ENCODE measurements around the gene LIN7C. TPM values are rescaled to one million over a fixed set of nuclear protein-coding genes. Genes with fewer than 3 reads are reported as not detected.

The LIN7C gene
- 10 to 100 TPM; 24.2 to 24.9 TPM for total RNA-seq

DNA sequence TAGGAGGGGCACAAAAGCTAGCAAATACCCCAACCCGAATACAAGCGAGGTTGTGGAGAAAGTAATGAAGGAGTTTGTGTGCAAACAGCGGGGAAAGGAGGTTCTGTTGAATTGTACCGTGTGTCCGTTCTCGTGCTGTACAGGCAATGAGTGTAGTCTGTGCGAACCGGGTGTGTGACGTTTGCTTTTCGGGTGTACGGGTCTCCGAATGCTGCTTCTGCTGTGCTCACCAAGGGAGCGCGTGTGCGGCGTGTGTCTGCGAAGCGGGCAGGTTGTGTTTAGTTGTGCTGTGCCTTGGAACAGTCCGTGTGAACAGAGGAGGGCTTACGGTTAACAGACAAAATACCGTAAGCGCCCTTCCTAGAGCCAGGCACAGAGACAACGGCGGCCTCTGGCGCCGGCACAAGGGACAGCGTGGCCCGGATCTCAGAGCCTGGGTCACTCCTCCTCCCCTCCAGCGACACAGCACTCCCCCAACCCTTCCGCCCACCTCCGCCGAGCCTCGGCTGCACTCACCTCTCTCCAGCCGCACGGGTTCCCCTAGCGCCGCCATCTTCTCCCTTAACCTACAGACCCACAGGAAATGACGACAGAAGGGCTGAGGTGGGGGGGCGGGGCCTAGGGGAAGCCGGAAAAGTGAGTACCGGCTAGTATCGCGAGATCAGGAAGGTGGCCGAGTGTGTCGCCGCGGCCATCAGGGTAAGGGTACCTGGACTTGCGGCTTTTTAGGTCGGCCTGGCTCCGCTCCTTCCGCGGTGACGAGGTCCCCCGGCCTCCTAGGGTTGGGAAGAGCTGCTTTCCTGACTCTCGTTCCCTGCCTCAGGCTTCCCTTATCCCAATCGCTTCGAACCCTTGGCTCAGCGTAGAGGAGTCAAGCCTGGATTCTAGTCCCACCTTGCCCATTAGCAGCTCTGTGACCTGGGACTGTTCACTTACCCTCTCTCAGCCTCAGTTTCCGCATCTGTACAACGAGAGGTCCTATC, at the start of gene LIN7C:
Gene LIN7C (minus strand): TSS at position 570 of the 983 bp plus-strand sequence. CDS start 17 bp downstream, at position 553.
- Mint-ChIP-seq H3K4me3 (peak within 1 kb of the TSS; percentile 98), H3K27ac (peak within 1 kb of the TSS; percentile 96), H3K9me3 (no peaks in the 10 kb centered on the region), H3K27me3 (no peaks in the 10 kb centered on the region), H3K4me1 (peaks cover 42% of the 10 kb centered on the region), H3K36me3 (ENCODE audit: low read depth) (peaks cover 16% of the 10 kb centered on the region)
- ChIA-PET CTCF (interaction anchor here (3.2 to 4.3 kb wide), 2 partner anchors 7 to 10 kb away, joined by 13 to 15 read pairs; no protein-coding TSS in a partner anchor), POLR2A (interaction anchor here (1.0 to 1.1 kb wide), 2 partner anchors 10 to 259 kb away, joined by 3 read pairs; no protein-coding TSS in a partner anchor)
- peak; percentile 96 for DNase-seq

- DNase-seq, result no peak
- CTCF ChIA-PET, result no interaction called here
- H3K4me1 Mint-ChIP-seq, result no peaks in the 10 kb centered on the region
- H3K27me3 Mint-ChIP-seq, result no peaks in the 10 kb centered on the region
- H3K36me3 Mint-ChIP-seq (ENCODE audit: low read depth), result no peaks in the 10 kb centered on the region
- no peak overlapping the region for H3K27ac Mint-ChIP-seq
- no peaks in the 10 kb centered on the region for H3K9me3 Mint-ChIP-seq
- no peak overlapping the region for H3K4me3 Mint-ChIP-seq
- POLR2A ChIA-PET, result no interaction called here
These were observed 48.7 kb upstream of the LIN7C start for GRCh38 chr11:27555264-27555663.

DNA sequence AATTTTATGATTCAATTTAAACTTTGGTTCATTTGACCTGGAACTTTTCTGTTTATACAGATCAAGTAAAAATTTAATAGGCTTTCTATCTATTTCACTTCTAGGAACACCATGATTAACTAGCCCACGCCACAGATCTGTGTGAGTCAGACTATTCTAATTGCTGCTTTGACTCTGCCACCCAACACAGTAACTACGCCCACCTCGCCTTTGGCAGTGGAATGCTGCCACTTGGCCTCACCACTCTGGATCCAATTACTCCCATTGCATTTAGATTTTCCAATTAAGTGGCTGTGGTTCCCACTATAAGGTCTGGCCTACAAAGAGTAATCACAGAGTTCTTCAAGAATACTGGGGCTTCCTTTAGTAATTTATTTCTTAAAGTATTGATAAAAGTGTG, 46.6 kb upstream of the LIN7C start:
- Mint-ChIP-seq H3K27ac (no peak overlapping the region), H3K36me3 (ENCODE audit: low read depth) (no peaks in the 10 kb centered on the region), H3K9me3 (no peaks in the 10 kb centered on the region), H3K27me3 (no peaks in the 10 kb centered on the region), H3K4me1 (no peaks in the 10 kb centered on the region), H3K4me3 (no peak overlapping the region)
- ChIA-PET CTCF (no interaction called here), POLR2A (no interaction called here)
- DNase-seq, result no peak

DNA sequence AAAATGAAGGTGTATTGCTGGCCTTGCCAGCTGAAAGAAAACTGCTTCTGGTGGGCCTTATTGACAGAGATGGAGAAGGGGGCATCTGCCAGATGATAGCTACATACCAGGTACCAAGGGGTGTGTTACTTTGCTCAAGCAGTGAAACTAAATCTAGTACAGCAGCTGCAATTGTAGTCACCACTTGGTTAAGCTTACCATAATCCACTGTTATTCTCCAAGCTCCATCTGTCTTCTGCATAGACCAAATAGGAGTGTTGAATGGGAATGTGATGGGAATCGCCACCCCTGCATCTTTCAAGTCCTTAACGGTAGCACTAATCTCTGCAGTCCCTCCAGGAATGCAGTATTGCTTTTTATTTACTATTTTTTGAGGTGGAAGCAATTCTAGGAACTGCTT, 45.8 kb upstream of the LIN7C start:
- no peaks in the 10 kb centered on the region for H3K9me3 Mint-ChIP-seq
- H3K4me1 Mint-ChIP-seq, result no peaks in the 10 kb centered on the region
- ChIA-PET POLR2A (no interaction called here), CTCF (no interaction called here)
- H3K27ac Mint-ChIP-seq, result no peak overlapping the region
- no peak overlapping the region for H3K4me3 Mint-ChIP-seq
- no peak for DNase-seq
- H3K36me3 Mint-ChIP-seq (ENCODE audit: low read depth), result no peaks in the 10 kb centered on the region
- no peaks in the 10 kb centered on the region for H3K27me3 Mint-ChIP-seq

GRCh38 chr11:27551127-27551526, 44.6 kb upstream of the LIN7C start:
- Mint-ChIP-seq H3K9me3 (no peaks in the 10 kb centered on the region), H3K36me3 (ENCODE audit: low read depth) (no peaks in the 10 kb centered on the region), H3K27me3 (no peaks in the 10 kb centered on the region), H3K4me3 (no peak overlapping the region), H3K27ac (no peak overlapping the region), H3K4me1 (no peaks in the 10 kb centered on the region)
- POLR2A ChIA-PET, result no interaction called here
- DNase-seq, result no peak
- CTCF ChIA-PET, result no interaction called here

DNA sequence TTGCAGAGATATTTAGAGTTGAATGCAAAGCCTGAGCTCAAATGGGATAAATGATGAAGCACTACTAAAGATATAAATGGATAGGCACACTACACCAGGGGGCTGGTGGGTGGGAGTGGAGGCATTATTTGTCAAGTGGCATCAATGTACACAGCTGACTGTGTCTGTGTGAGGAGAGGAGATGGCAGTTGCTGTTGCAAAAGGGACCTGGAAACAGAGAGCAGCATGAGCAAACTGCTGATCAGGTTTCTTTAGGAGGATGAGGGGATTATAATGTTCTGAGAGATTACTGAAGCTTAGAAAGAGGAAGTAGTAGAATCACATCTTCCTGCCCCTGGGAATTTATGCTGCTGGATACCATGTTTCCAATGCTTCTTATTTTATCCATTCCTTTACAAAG, 39.4 kb upstream of the LIN7C start:
- H3K27ac Mint-ChIP-seq, result no peak overlapping the region
- CTCF ChIA-PET, result no interaction called here
- DNase-seq, result no peak
- H3K9me3 Mint-ChIP-seq, result no peaks in the 10 kb centered on the region
- H3K27me3 Mint-ChIP-seq, result no peaks in the 10 kb centered on the region
- no peak overlapping the region for H3K4me3 Mint-ChIP-seq
- POLR2A ChIA-PET, result no interaction called here
- no peaks in the 10 kb centered on the region for H3K4me1 Mint-ChIP-seq
- no peaks in the 10 kb centered on the region for H3K36me3 Mint-ChIP-seq (ENCODE audit: low read depth)

DNA sequence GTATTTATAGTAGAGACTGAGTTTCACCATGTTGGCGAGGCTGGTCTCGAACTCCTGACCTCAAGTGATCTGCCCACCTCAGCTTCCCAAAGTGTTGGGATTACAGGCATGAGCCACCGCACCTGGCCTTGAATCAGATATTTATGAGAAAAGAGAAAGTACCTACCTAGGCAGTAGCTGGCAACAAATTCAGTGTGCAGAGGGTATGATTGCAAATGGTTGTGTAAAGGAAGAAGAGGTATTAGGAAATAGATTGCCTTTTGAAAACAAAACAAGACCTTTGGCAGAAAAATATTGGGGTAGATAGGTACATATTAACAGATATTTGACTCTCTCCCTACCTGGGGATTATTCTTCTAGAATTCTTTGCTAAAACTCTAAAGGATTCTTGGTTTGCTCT, 38.5 kb upstream of the LIN7C start:
- H3K4me3 Mint-ChIP-seq, result no peak overlapping the region
- no peak overlapping the region for H3K27ac Mint-ChIP-seq
- POLR2A ChIA-PET, result no interaction called here
- H3K36me3 Mint-ChIP-seq (ENCODE audit: low read depth), result no peaks in the 10 kb centered on the region
- H3K27me3 Mint-ChIP-seq, result no peaks in the 10 kb centered on the region
- H3K4me1 Mint-ChIP-seq, result no peaks in the 10 kb centered on the region
- DNase-seq, result no peak
- CTCF ChIA-PET, result no interaction called here
- H3K9me3 Mint-ChIP-seq, result no peaks in the 10 kb centered on the region

DNA sequence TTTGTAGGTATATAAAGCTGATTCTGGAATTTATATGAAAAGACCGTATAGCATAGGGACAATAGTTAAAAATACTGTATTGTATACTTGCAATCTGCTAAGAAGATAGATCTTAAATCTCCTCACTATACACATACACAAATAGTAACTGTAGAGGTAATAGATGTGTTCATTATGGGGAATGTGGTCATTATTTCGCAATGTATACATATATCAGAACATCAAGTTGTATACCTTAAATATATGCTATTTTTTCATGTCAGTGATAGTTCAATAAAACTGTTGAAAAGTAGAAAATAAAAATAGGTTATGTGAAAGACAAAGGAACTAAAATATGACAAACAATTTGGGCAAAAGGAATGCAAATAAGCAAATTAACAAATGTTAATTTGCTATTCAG, 35.2 kb upstream of the LIN7C start:
- Mint-ChIP-seq H3K27me3 (no peaks in the 10 kb centered on the region), H3K36me3 (ENCODE audit: low read depth) (no peaks in the 10 kb centered on the region), H3K9me3 (no peaks in the 10 kb centered on the region), H3K27ac (no peak overlapping the region), H3K4me3 (no peak overlapping the region), H3K4me1 (no peaks in the 10 kb centered on the region)
- DNase-seq, result no peak
- ChIA-PET POLR2A (no interaction called here), CTCF (no interaction called here)

- Mint-ChIP-seq H3K27me3 (no peaks in the 10 kb centered on the region), H3K36me3 (ENCODE audit: low read depth) (no peaks in the 10 kb centered on the region), H3K27ac (no peak overlapping the region), H3K4me3 (no peak overlapping the region), H3K4me1 (no peaks in the 10 kb centered on the region), H3K9me3 (no peaks in the 10 kb centered on the region)
- no peak for DNase-seq
- ChIA-PET CTCF (no interaction called here), POLR2A (no interaction called here)
These were observed 33.5 kb upstream of the LIN7C start for GRCh38 chr11:27540051-27540450.

- Mint-ChIP-seq H3K36me3 (ENCODE audit: low read depth) (no peaks in the 10 kb centered on the region), H3K4me3 (no peak overlapping the region), H3K27ac (no peak overlapping the region), H3K4me1 (no peaks in the 10 kb centered on the region), H3K27me3 (no peaks in the 10 kb centered on the region), H3K9me3 (no peaks in the 10 kb centered on the region)
- ChIA-PET POLR2A (no interaction called here), CTCF (no interaction called here)
- no peak for DNase-seq
These were observed 28.5 kb upstream of the LIN7C start for GRCh38 chr11:27535103-27535502.

DNA sequence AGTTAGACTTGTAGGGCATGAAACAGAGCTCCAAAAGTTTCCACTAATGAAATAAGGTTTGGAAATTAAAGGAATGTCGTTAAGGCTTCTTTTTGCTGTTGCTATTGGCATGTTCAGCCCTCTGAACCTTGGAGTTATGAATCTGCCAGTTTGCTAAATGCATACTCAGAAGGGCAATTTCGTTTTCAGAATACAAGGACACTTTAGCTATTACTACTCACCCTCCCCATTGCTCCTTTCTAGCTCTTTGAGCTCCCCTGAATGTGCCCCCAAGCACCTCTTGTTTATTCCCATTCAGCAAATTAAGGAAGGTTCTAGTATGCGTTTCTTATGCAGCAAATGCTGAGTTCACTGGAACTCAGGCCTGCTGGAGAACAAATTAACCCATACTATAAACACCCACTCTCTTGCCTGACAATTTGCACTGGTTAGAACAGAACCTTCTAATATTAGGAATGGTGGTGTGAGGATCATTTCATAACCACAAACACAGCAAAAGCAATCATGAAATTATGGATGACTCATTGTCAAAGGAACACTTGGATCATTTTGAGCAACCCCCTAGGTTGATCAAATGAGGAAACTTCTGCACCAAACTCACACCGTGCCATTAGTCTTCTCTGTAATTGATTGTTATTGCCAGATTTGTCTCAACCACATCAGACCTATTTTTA, 26.2 kb upstream of the LIN7C start:
- no peaks in the 10 kb centered on the region for H3K36me3 Mint-ChIP-seq (ENCODE audit: low read depth)
- no peaks in the 10 kb centered on the region for H3K4me1 Mint-ChIP-seq
- ChIA-PET CTCF (no interaction called here), POLR2A (no interaction called here)
- H3K4me3 Mint-ChIP-seq, result no peak overlapping the region
- no peaks in the 10 kb centered on the region for H3K9me3 Mint-ChIP-seq
- no peak overlapping the region for H3K27ac Mint-ChIP-seq
- H3K27me3 Mint-ChIP-seq, result no peaks in the 10 kb centered on the region
- DNase-seq, result no peak

- Mint-ChIP-seq H3K4me3 (no peak overlapping the region), H3K36me3 (ENCODE audit: low read depth) (no peaks in the 10 kb centered on the region), H3K4me1 (no peaks in the 10 kb centered on the region), H3K9me3 (no peaks in the 10 kb centered on the region), H3K27me3 (no peaks in the 10 kb centered on the region), H3K27ac (no peak overlapping the region)
- CTCF ChIA-PET, result no interaction called here
- POLR2A ChIA-PET, result no interaction called here
- no peak for DNase-seq
These were observed 22.1 kb upstream of the LIN7C start for GRCh38 chr11:27528712-27529111.

- Mint-ChIP-seq H3K4me1 (no peaks in the 10 kb centered on the region), H3K9me3 (no peaks in the 10 kb centered on the region), H3K4me3 (no peak overlapping the region), H3K36me3 (ENCODE audit: low read depth) (no peaks in the 10 kb centered on the region), H3K27ac (no peak overlapping the region), H3K27me3 (no peaks in the 10 kb centered on the region)
- ChIA-PET CTCF (no interaction called here), POLR2A (no interaction called here)
- no peak for DNase-seq
These were observed 20.0 kb upstream of the LIN7C start for GRCh38 chr11:27526535-27526934.
